HG02973 (cell line): Measurements from ENCODE around the gene ARHGAP12.
"Not testable (repeated sequence)": the region's sequence is repeated elsewhere in the genome, so short reads cannot be mapped to it uniquely, and the experiment has no call there.

Experiments used
- ATAC-seq: cut with Tn5 transposase; IDR thresholded peaks from one replicate; pipeline ENCODE4 v1.9.1; 2021; ENCODE audit warnings: moderate library complexity; ENCODE audit not compliant: unreplicated experiment

The ARHGAP12 gene

GRCh38 chr10:31774299-31774900 lies 154.2 kb downstream of the ARHGAP12 start:
- no peak for ATAC-seq

GRCh38 chr10:31773749-31774298 lies 154.8 kb downstream of the ARHGAP12 start:
- ATAC-seq = no peak

GRCh38 chr10:31771331-31771831 lies 157.2 kb downstream of the ARHGAP12 start:
- no peak for ATAC-seq

- ATAC-seq = no peak
These were observed 158.2 kb downstream of the ARHGAP12 start for GRCh38 chr10:31770307-31770902.

GRCh38 chr10:31769564-31769963 lies 159.1 kb downstream of the ARHGAP12 start:
- ATAC-seq = no peak

GRCh38 chr10:31768935-31769334 lies 159.7 kb downstream of the ARHGAP12 start:
- ATAC-seq = not testable (repeated sequence)

GRCh38 chr10:31768467-31768866 lies 160.2 kb downstream of the ARHGAP12 start:
- ATAC-seq = no peak

GRCh38 chr10:31765541-31765940 lies 163.1 kb downstream of the ARHGAP12 start:
- no peak for ATAC-seq

- ATAC-seq = no peak
These were observed 166.3 kb downstream of the ARHGAP12 start for GRCh38 chr10:31762316-31762715.

GRCh38 chr10:31761156-31761555 lies 167.5 kb downstream of the ARHGAP12 start:
- ATAC-seq = no peak

GRCh38 chr10:31760674-31761081 lies 168.0 kb downstream of the ARHGAP12 start:
- ATAC-seq = no peak

- peak; percentile 94 for ATAC-seq
These were observed 168.6 kb downstream of the ARHGAP12 start for GRCh38 chr10:31759799-31760626.

GRCh38 chr10:31759124-31759798 lies 169.4 kb downstream of the ARHGAP12 start:
- no peak for ATAC-seq

GRCh38 chr10:31758495-31758894 lies 170.1 kb downstream of the ARHGAP12 start:
- ATAC-seq = no peak

- no peak for ATAC-seq
These were observed 170.8 kb downstream of the ARHGAP12 start for GRCh38 chr10:31757831-31758230.

GRCh38 chr10:31757386-31757791 lies 171.2 kb downstream of the ARHGAP12 start:
- no peak for ATAC-seq

GRCh38 chr10:31756729-31757110 lies 171.9 kb downstream of the ARHGAP12 start:
- ATAC-seq = no peak

- ATAC-seq = no peak
These were observed 172.4 kb downstream of the ARHGAP12 start for GRCh38 chr10:31756101-31756728.
